NOMO-1 (cell line): ENCODE results near the gene AMN.
A peak's percentile ranks its signal among the peaks of the same experiment; 100 is the strongest.

ENCODE experiments used
- DNase-seq, 2 experiments: peaks; one replicate each; lab custom pipeline; 2025; ENCODE audit not compliant: unreplicated experiment in 2 of 2; lab: John Stamatoyannopoulos, UW

The AMN gene

GRCh38 chr14:102964152-102964730 is 41.8 kb downstream of the AMN start:
- DNase-seq: no peak

DNA sequence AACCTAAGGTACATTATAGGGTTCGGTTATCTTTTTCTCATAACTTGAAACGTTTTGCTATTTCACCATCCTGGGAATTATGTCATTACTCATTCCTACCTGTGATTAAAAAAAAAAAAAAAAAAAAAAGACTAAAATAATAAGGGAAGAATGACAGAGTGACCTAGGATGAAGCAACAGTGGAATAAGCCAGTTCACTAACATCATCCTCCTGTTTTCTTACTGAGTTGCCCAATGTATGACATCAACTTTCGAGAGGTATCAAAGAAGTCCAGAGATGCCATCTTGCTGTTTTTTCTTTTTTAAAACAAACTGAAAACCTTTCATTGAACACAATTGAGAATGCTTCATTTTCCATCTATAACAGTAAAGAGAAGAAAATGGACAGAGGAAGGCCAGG is 42.8 kb downstream of the AMN start:
- DNase-seq: no peak

GRCh38 chr14:102965971-102966655 is 43.6 kb downstream of the AMN start:
- peak in 1 of 2 experiments; percentile 24 for DNase-seq

DNA sequence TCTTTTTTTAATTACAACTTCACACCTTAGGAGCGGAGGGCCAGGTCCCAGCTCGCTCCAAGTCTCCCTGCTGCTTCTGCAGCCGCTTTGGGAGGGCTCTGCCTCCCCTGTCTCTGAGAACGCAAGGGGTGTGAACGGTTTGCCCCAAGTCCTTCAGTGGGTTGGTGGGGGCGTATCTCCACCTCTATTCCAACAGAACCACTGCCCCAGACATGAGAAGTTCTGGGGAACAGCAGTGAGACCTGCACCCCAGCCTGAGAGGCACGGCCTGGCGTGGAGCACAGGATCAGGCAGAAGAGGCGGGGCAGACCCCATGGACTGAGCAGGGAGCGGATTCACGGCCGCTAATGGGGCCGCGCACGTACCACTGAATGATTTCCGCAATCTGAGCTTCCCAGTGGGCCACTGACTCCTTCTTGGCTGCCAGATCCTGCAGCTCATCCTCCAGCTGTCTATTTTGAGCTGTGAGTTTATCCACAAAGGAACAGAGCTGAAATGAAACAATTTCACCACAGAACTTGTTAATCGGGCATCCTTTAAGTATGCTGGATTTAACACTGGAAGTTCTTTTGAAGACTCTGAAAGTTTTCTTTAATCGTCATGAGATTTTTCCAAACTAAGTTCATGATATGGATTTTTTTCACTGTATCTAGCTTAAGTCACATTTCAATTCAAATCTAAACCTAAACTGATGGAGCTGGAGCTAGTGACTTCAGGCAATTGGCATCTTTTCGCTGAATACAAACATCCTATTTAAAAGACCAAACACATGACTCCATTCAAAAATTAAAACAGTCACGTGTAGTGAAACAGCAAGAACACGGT is 44.4 kb downstream of the AMN start:
- DNase-seq: no peak

GRCh38 chr14:102967506-102967795 is 45.0 kb downstream of the AMN start:
- no peak for DNase-seq

GRCh38 chr14:102968306-102968705 is 45.8 kb downstream of the AMN start:
- no peak for DNase-seq

DNA sequence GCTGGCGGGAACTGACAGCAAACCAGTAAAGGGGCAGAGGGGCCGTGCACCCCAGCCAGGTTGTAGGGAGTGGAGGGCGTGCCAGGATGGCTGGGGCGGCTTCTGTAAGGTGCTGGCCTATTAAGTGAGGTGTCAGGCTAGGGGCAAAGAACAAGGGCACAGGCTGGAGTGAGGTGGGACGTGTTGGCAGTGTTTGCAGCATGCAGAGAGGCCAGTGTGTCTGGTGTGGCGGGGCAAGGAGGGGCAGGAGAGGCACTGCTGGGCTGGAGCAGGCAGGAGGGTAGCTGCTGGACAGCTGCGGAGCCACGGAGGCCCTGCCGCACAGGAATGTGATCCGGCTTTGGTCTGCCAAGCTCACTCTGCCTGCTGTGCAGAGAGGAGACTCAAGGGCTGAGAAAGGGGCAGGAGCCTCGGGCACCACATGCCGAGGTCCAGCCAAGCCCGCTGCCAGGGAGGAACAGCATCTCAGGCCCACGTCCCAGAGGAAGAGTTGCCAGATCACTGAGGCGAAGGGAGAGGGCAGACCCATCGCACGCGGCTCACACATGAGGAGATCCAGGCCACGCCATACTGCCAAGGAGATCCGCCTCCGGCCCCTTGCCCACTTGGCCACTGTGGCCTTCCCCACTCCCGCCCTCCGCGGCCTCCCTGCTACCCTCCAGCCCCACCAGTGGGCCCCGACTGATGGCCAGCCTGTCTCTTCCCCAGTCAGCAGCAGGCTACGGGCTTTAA is 46.8 kb downstream of the AMN start:
- DNase-seq: no peak

GRCh38 chr14:102969901-102970300 is 47.4 kb downstream of the AMN start:
- no peak for DNase-seq

- DNase-seq: no peak
Observed at GRCh38 chr14:102970496-102970895, 48.0 kb downstream of the AMN start.

DNA sequence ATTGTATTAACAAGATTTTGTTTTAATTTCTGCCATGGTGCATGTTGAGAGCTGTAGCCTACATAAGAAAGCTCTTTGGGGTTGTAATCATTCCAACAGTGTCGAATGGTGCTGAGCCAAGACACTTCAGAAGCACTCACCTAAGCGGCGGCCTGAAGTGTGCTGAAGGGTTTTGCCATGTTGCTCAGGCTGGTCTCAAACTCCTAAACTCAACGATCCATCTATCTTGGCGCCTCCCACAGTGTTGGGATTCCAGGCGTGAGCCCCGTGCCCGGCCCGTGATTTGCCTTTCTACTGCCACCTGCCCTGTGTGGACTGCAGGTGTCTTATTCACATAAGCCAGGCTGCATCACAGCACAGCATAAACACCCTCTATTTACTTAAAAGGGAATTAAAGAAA is 48.9 kb downstream of the AMN start:
- DNase-seq: no peak

GRCh38 chr14:102971836-102972606 is 49.6 kb downstream of the AMN start:
- no peak for DNase-seq

GRCh38 chr14:102973706-102974285 is 51.3 kb downstream of the AMN start:
- peak in 1 of 2 experiments; percentile 1 for DNase-seq

- no peak for DNase-seq
Observed at GRCh38 chr14:102975662-102976061, 53.2 kb downstream of the AMN start.

- no peak for DNase-seq
Observed at GRCh38 chr14:102977475-102977874, 55.0 kb downstream of the AMN start.

DNA sequence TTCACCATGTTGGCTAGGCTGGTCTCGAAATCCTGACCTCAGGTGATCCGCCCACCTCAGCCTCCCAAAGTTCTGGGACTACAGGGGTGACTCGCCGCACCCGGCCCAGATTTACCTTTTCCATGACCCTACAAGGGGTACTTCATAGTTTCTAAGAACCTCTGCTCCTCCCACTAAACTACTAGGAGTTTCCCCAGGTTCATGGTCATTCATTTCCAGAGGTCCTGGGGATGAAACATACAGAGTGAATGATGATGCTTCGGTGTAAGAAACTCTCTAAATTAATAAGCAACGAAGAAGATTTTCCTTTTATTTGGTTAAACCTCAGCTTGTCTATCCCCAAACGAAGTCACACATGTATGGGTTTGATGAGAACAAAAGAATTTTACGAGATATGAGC is 56.9 kb downstream of the AMN start:
- DNase-seq: no peak

DNA sequence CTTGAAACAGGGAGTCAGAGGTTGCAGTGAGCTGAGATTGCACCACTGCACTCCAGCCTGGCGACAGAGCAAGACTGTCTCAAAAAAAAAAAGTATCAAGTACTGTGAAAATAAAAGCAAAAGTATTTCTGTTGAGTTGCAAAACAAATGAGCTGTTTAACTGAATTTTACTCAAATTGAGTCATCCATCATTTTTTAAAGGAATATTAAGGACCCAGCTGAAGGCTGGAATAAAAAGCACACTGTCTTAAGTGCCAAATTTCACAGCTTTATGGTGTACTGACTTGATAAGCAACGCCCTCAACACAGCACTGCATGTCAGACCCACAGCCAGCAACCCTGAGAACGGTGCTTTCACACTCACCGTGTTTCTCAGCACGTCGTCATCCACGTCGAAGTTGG is 57.9 kb downstream of the AMN start:
- DNase-seq: peak in 1 of 2 experiments; percentile 0
